ENCODE data around the gene PTHLH. TPM values are rescaled to one million over a fixed set of nuclear protein-coding genes. Genes with fewer than 3 reads are reported as not detected.

Gene PTHLH
- total RNA-seq, 1 donor from 2014 or later: not detected

GRCh38 chr12:27974735-27975221 lies 2.2 kb upstream of the PTHLH start:
- no peak for DNase-seq (ENCODE audit: low spot score in 2 of 2)
- Histone ChIP-seq H3K36me3 (no peaks in the 10 kb centered on the region), H3K4me1 (peaks cover 0 to 2% of the 10 kb centered on the region in 2 donors), H3K4me3 (peak overlapping the region; percentile 46 to 58), H3K9me3 (no peaks in the 10 kb centered on the region), H3K27ac (no peak overlapping the region), H3K27me3 (no peaks in the 10 kb centered on the region)
- intact Hi-C loops (cut with DNase I): loop anchor here (5.0 kb wide), 2 partner anchors 113 to 218 kb away; partner anchors contain the start of gene CCDC91
- TF ChIP-seq CTCF (IDR thresholded peaks at IDR 0.05): no peak

- intact Hi-C loops (cut with DNase I): loop anchor here (5.0 kb wide), 1 partner anchor 219 kb away; the partner anchor contains the start of gene CCDC91
- DNase-seq (ENCODE audit: low spot score in 2 of 2): no peak
- TF ChIP-seq CTCF (IDR thresholded peaks at IDR 0.05): no peak
- Histone ChIP-seq H3K4me1 (peaks cover 0 to 7% of the 10 kb centered on the region in 2 donors), H3K4me3 (no peak overlapping the region), H3K27ac (no peak overlapping the region), H3K27me3 (no peaks in the 10 kb centered on the region), H3K9me3 (no peaks in the 10 kb centered on the region), H3K36me3 (no peaks in the 10 kb centered on the region)
These were observed 956 bp upstream of the PTHLH start for GRCh38 chr12:27973487-27973890.

- H3K36me3 ChIP-seq: no peaks in the 10 kb centered on the region
- DNase-seq (ENCODE audit: low spot score in 2 of 2): no peak
- no peaks in the 10 kb centered on the region for H3K27me3 ChIP-seq
- H3K4me1 ChIP-seq: peaks cover 0 to 18% of the 10 kb centered on the region in 2 donors
- TF ChIP-seq CTCF (IDR thresholded peaks at IDR 0.05): no peak
- peak overlapping the region in 1 of 2 donors; percentile 81 for H3K4me3 ChIP-seq
- intact Hi-C loops (cut with DNase I): loop anchor here (5.0 kb wide), 1 partner anchor 221 kb away; the partner anchor contains the start of gene CCDC91
- H3K27ac ChIP-seq: no peak overlapping the region
- no peaks in the 10 kb centered on the region for H3K9me3 ChIP-seq
These were observed 927 bp downstream of the PTHLH start for GRCh38 chr12:27971606-27972005.

GRCh38 chr12:27971121-27971489 lies 1.4 kb downstream of the PTHLH start:
- peaks cover 0 to 18% of the 10 kb centered on the region in 2 donors for H3K4me1 ChIP-seq
- intact Hi-C loops (cut with DNase I): loop anchor here (5.0 kb wide), 1 partner anchor 221 kb away; the partner anchor contains the start of gene CCDC91
- no peaks in the 10 kb centered on the region for H3K27me3 ChIP-seq
- peak overlapping the region in 1 of 2 donors; percentile 81 for H3K27ac ChIP-seq
- H3K4me3 ChIP-seq: peak overlapping the region; percentile 64 to 81
- DNase-seq (ENCODE audit: low spot score in 2 of 2): no peak
- H3K36me3 ChIP-seq: no peaks in the 10 kb centered on the region
- TF ChIP-seq CTCF (IDR thresholded peaks at IDR 0.05): no peak
- no peaks in the 10 kb centered on the region for H3K9me3 ChIP-seq

GRCh38 chr12:27970401-27971120 lies 2.0 kb downstream of the PTHLH start:
- DNase-seq (ENCODE audit: low spot score in 2 of 2): no peak

More at GRCh38 chr12:27970401-27971120, 2.0 kb downstream of the PTHLH start:
- intact Hi-C loops (cut with DNase I): loop anchor here (1.0 to 5.0 kb wide), 2 partner anchors 202 to 222 kb away; partner anchors contain the start of gene CCDC91
- Histone ChIP-seq H3K9me3 (no peaks in the 10 kb centered on the region), H3K27ac (peak overlapping the region; percentile 41 to 81), H3K36me3 (no peaks in the 10 kb centered on the region), H3K4me1 (peaks cover 0 to 18% of the 10 kb centered on the region in 2 donors), H3K4me3 (peak overlapping the region; percentile 64 to 81), H3K27me3 (no peaks in the 10 kb centered on the region)
- no peak for TF ChIP-seq CTCF (IDR thresholded peaks at IDR 0.05)
